Keratinocyte (primary cell): ENCODE data around the gene NAA15. TPM values are rescaled to one million over a fixed set of nuclear protein-coding genes. Genes with fewer than 3 reads are reported as not detected.
"Not testable (repeated sequence)": the region's sequence is repeated elsewhere in the genome, so short reads cannot be mapped to it uniquely, and the experiment has no call there.

Experiments
- DNase-seq: peaks from one replicate; pipeline ENCODE4 v3.0.0-alpha.2; 2011; ENCODE audit warnings: low read depth, missing footprints, low spot score
- FAIRE-seq: peaks from 2 replicates; lab custom pipeline; 2011; peaks lifted over from hg19 to GRCh38; lab: Jason Lieb, UNC
- H2AFZ ChIP-seq: 2 replicates; pipeline ENCODE4 v1.6.0; 2012; ENCODE audit warnings: low read length, control low read depth, inconsistent platforms; ENCODE audit not compliant: control insufficient read depth
- H3K27ac ChIP-seq: 2 replicates; pipeline ENCODE4 v1.5.1; 2011; ENCODE audit warnings: low read length; ENCODE audit not compliant: control insufficient read depth, insufficient read depth
- H3K27me3 ChIP-seq: 3 replicates; pipeline ENCODE4 v1.6.0; 2011; ENCODE audit warnings: low read length; ENCODE audit not compliant: control insufficient read depth, insufficient read depth; ENCODE audit errors: extremely low read depth
- H3K36me3 ChIP-seq, 2 experiments: 2 replicates in 1 of 2; 3 replicates in 1 of 2; pipeline ENCODE4 v1.5.1; 2011; ENCODE audit warnings: low read length in 2 of 2, mild to moderate bottlenecking in 1 of 2; ENCODE audit not compliant: control insufficient read depth in 2 of 2, insufficient read depth in 2 of 2; ENCODE audit errors: extremely low read depth in 1 of 2
- H3K4me1 ChIP-seq: 3 replicates; pipeline ENCODE4 v1.5.1; 2011; ENCODE audit warnings: low read length; ENCODE audit not compliant: control insufficient read depth, insufficient read depth; ENCODE audit errors: extremely low read depth
- H3K4me2 ChIP-seq: 3 replicates; pipeline ENCODE4 v1.6.0; 2011; ENCODE audit warnings: low read depth, low read length; ENCODE audit not compliant: control insufficient read depth, insufficient read depth; ENCODE audit errors: extremely low read depth
- H3K4me3 ChIP-seq, 3 experiments: fragments of 200-600 bp in 1 of 3; sonication (generic) in 1 of 3; 2 replicates in 2 of 3; 3 replicates in 1 of 3; pipeline ENCODE4 v1.5.1; 2011 to 2016; ENCODE audit warnings: low read length in 3 of 3, mild to moderate bottlenecking in 3 of 3, control low read depth in 2 of 3, inconsistent platforms in 1 of 3, low read depth in 1 of 3, mixed read lengths in 1 of 3, mixed run types in 1 of 3, moderate library complexity in 1 of 3; ENCODE audit not compliant: control insufficient read depth in 2 of 3, insufficient read depth in 2 of 3; ENCODE audit errors: extremely low read depth in 1 of 3
- H3K79me2 ChIP-seq: 2 replicates; pipeline ENCODE4 v1.6.0; 2012; ENCODE audit warnings: low read length; ENCODE audit not compliant: control insufficient read depth, insufficient read depth
- H3K9ac ChIP-seq: 3 replicates; pipeline ENCODE4 v1.6.0; 2011; ENCODE audit warnings: low read length; ENCODE audit not compliant: control insufficient read depth, insufficient read depth; ENCODE audit errors: extremely low read depth
- H3K9me1 ChIP-seq: 3 replicates; pipeline ENCODE4 v1.6.0; 2011; ENCODE audit warnings: low read length; ENCODE audit not compliant: control insufficient read depth, insufficient read depth; ENCODE audit errors: extremely low read depth
- H3K9me3 ChIP-seq: 2 replicates; pipeline ENCODE4 v1.5.1; 2012; ENCODE audit warnings: low read depth, low read length; ENCODE audit not compliant: control insufficient read depth
- H4K20me1 ChIP-seq: 3 replicates; pipeline ENCODE4 v1.6.0; 2011; ENCODE audit warnings: low read length; ENCODE audit not compliant: control insufficient read depth, insufficient read depth; ENCODE audit errors: extremely low read depth
- CTCF ChIP-seq, 3 experiments: IDR thresholded peaks in 1 of 3; conservative IDR thresholded peaks in 1 of 3; optimal IDR thresholded peaks in 1 of 3; 2 replicates in 2 of 3; 3 replicates in 1 of 3; pipeline versions ENCODE3 to v1.5.1; 2011; ENCODE audit warnings: low read length in 3 of 3, mild to moderate bottlenecking in 3 of 3, moderate library complexity in 2 of 3, control low read depth in 1 of 3, inconsistent platforms in 1 of 3; ENCODE audit not compliant: insufficient read depth in 2 of 3; ENCODE audit errors: extremely low read depth in 1 of 3
- EZH2 ChIP-seq: IDR thresholded peaks from one replicate; pipeline ENCODE4 v1.6.1; 2012; ENCODE audit warnings: inconsistent platforms, mild to moderate bottlenecking, low read length, moderate library complexity
- dilution Hi-C: fragments of 300-500 bp; cut with MboI; formaldehyde crosslinking; loops from one replicate; pipeline ENCODE4 v1.7.0; 2020; ENCODE audit warnings: low sequenced_read_pairs; ENCODE audit not compliant: extremely low pct_ligation_motif_present
- polyA plus RNA-seq, 5 experiments: library from polyadenylated mRNA; depleted of rRNA in 3 of 5; stranded (reverse) in 3 of 5; stranded (forward) in 1 of 5; unstranded in 1 of 5; fragments of >200 nt; gene quantifications; 1 replicate in 1 of 5; 2 replicates in 3 of 5; 3 replicates in 1 of 5; pipeline versions ENCODE4 v1.2.1 to v1.2.3, GENCODE V29; 2011 to 2012; ENCODE audit warnings: missing spikeins in 2 of 5, low read depth in 1 of 5, low replicate concordance in 1 of 5

Gene NAA15
- polyA plus RNA-seq, 1 donor (not counting 4 experiments of a cell fraction or from before 2014, with no cell fraction given), result 37.2 TPM

GRCh38 chr4:139312552-139313332, 11.4 kb downstream of the NAA15 start:
- H2AFZ ChIP-seq, result no peak overlapping the region
- no peak for DNase-seq
- no peaks in the 10 kb centered on the region for H3K9me1 ChIP-seq
- H3K36me3 ChIP-seq, result no peaks in the 10 kb centered on the region
- no peaks in the 10 kb centered on the region for H3K4me1 ChIP-seq
- H3K9me3 ChIP-seq, result no peaks in the 10 kb centered on the region
- H3K27me3 ChIP-seq, result no peaks in the 10 kb centered on the region
- dilution Hi-C loops, result no loop called here
- H3K79me2 ChIP-seq, result peaks cover 99% of the 10 kb centered on the region
- no peak for TF ChIP-seq EZH2
- no peak for TF ChIP-seq CTCF (optimal IDR thresholded peaks at IDR 0.05 in 1 of 3, IDR thresholded peaks at IDR 0.05 in 1 of 3, conservative IDR thresholded peaks at IDR 0.05 in 1 of 3; ENCODE audit: extremely low read depth in 1 of 3, insufficient read depth in 2 of 3, low read length in 3 of 3)
- H3K27ac ChIP-seq, result no peak overlapping the region
- no peak overlapping the region for H3K9ac ChIP-seq
- no peak for FAIRE-seq
- H3K4me3 ChIP-seq, result no peak overlapping the region
- peaks cover 7% of the 10 kb centered on the region for H4K20me1 ChIP-seq
- no peak overlapping the region for H3K4me2 ChIP-seq

- H4K20me1 ChIP-seq, H3K27me3 ChIP-seq, H3K36me3 ChIP-seq, H3K4me1 ChIP-seq, H2AFZ ChIP-seq, H3K9me3 ChIP-seq, H3K4me3 ChIP-seq, DNase-seq, H3K9ac ChIP-seq, FAIRE-seq, H3K4me2 ChIP-seq, H3K27ac ChIP-seq, H3K9me1 ChIP-seq, dilution Hi-C loops: not testable (repeated sequence)
- H3K79me2 ChIP-seq, result peaks cover 99% of the 10 kb centered on the region
These were observed 12.1 kb downstream of the NAA15 start for GRCh38 chr4:139313414-139313813.
